Measurements from ENCODE around the gene GPR150.

- TF ChIP-seq, protein P1, sequence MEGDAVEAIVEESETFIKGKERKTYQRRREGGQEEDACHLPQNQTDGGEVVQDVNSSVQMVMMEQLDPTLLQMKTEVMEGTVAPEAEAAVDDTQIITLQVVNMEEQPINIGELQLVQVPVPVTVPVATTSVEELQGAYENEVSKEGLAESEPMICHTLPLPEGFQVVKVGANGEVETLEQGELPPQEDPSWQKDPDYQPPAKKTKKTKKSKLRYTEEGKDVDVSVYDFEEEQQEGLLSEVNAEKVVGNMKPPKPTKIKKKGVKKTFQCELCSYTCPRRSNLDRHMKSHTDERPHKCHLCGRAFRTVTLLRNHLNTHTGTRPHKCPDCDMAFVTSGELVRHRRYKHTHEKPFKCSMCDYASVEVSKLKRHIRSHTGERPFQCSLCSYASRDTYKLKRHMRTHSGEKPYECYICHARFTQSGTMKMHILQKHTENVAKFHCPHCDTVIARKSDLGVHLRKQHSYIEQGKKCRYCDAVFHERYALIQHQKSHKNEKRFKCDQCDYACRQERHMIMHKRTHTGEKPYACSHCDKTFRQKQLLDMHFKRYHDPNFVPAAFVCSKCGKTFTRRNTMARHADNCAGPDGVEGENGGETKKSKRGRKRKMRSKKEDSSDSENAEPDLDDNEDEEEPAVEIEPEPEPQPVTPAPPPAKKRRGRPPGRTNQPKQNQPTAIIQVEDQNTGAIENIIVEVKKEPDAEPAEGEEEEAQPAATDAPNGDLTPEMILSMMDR (IDR thresholded peaks at IDR 0.05), result no peak
- no peak for TF ChIP-seq POLR2AphosphoS5 (IDR thresholded peaks at IDR 0.05; ENCODE audit: low read depth, low read length)
Measured at GRCh38 chr5:95634081-95634480, 14.2 kb downstream of the GPR150 start.
